Measurements from ENCODE around the gene PHETA1.

Gene PHETA1

GRCh38 chr12:111407377-111408115 is 38.7 kb upstream of the PHETA1 start:
- TF ChIP-seq CTCF (IDR thresholded peaks at IDR 0.05): no peak

GRCh38 chr12:111406474-111407376 is 37.8 kb upstream of the PHETA1 start:
- no peak for TF ChIP-seq CTCF (IDR thresholded peaks at IDR 0.05)

- no peak for TF ChIP-seq CTCF (IDR thresholded peaks at IDR 0.05)
Observed at GRCh38 chr12:111405859-111406473, 37.1 kb upstream of the PHETA1 start, which contains the start of gene SH2B3. SH2B3 (plus strand) TSS chr12:111405923; CDS start chr12:111418146, 12,223 bp downstream.

- TF ChIP-seq CTCF (IDR thresholded peaks at IDR 0.05): peak; percentile 48
Observed at GRCh38 chr12:111405149-111405858, 36.4 kb upstream of the PHETA1 start.

- TF ChIP-seq CTCF (IDR thresholded peaks at IDR 0.05): no peak
Observed at GRCh38 chr12:111404362-111405148, 35.7 kb upstream of the PHETA1 start.

- no peak for TF ChIP-seq CTCF (IDR thresholded peaks at IDR 0.05)
Observed at GRCh38 chr12:111401167-111401605, 32.3 kb upstream of the PHETA1 start.
